GM18520 (cell line): ENCODE results near the gene FBP2.
"Not testable (repeated sequence)": the region's sequence is repeated elsewhere in the genome, so short reads cannot be mapped to it uniquely, and the experiment has no call there.

Experiments
- ATAC-seq: cut with Tn5 transposase; IDR thresholded peaks from one replicate; pipeline ENCODE4 v1.9.1; 2021; ENCODE audit not compliant: unreplicated experiment

FBP2 gene

DNA sequence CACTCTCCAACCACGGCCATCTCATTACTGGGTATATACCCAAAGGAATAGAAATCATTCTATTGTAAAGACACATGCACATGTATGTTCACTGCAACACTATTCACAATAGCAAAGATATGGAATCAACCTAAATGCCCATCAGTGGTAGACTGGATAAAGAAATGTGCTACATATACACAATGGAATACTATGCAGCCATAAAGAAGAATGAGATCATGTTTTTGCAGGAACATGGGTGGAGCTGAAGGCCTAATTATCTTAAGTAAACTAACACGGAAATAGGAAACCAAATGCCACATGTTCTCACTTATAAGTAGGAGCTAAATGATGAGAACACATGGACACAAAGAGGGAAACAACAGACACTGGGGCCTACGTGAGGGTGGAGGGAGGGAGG lies 29.3 kb downstream of the FBP2 start:
- ATAC-seq, result not testable (repeated sequence)

GRCh38 chr9:94563548-94563947 lies 30.1 kb downstream of the FBP2 start:
- ATAC-seq, result no peak

DNA sequence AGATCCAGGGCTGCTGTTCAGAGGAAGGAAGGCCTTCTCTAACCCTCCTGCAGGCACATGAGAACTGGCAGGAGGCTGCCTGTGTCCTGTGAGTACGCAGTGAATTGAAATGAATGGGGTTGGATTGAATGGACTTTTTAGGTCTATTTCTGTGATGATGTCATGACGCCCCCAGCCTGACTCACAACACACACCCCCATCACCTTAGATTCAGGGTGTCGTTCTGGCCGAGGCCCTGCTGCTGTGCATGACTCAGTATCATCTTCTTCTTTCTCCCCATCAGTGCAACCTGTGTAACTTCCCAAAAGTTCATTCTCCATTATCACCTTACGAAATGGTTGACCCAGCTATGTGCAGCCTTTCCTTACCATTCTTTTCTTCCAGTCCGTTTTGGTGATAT lies 33.4 kb downstream of the FBP2 start:
- ATAC-seq, result no peak

GRCh38 chr9:94557376-94557775 lies 36.2 kb downstream of the FBP2 start:
- ATAC-seq, result no peak

DNA sequence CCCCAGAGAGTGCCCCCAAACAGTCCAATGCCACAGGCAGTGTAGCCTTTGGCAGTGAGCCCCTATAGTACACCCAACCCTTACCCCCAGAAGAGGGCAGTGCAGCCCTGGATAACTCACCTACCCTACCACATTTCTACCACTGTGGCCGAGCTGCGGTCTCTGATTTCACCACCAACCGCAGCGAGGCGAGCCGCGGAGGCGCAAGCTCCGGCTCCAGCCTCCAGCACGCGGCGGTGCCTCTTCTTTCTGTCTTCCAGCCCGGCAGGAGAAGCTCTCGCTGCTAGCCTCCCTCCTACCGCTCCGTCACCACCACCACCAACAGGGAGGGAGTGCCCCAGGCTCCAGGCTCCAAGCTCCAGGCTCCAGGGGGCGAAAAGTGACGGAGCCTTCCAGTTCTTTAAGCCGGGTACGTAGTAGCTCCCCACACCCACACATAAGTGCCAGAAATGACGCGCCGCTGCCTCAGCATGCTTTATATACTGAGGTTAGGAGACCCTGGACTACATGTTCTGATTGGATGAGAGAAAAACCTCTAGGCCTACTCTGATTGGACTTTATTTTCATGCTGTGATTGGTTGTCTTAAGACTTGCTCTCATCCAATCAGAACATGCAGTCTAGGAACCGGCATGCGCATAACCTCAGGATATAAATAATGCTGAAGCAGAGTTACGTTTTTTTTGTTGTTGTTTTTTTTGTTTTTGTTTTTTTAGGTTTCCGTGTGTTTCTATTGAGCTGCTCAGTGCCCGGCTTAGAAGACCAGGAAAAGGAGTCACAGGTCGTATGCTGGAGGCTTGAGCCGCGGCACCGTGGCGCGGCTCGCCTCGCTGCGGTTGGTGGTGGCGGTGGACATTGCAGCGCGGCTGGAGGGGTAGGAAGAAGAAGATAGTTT lies 38.9 kb downstream of the FBP2 start, which contains the start of gene PCAT7:
Gene PCAT7, plus strand, starts transcription at position 645 of the 893 bp plus-strand sequence.
- no peak for ATAC-seq

- ATAC-seq, result no peak
Observed at GRCh38 chr9:94554078-94554438, 39.6 kb downstream of the FBP2 start.

GRCh38 chr9:94553029-94553938 lies 40.3 kb downstream of the FBP2 start:
- no peak for ATAC-seq

DNA sequence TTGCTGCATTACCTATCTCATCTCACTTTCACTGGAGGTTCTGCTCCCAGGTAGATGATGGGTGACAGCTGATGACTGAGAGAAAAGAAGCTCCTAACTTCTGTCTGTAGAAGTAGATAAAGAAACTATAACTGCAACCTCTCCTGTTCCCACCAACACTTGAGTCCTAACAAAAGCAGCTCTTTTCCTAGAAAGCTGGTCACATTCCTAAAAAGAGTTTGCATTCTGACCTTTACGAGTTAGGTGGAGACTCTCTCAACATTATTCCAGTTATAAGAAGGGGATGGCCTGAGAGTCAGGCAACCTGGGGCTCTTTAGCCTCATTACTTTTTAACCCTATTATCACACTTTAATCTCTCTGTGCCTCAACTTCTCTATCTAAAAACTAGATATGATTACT lies 47.7 kb downstream of the FBP2 start:
- no peak for ATAC-seq

DNA sequence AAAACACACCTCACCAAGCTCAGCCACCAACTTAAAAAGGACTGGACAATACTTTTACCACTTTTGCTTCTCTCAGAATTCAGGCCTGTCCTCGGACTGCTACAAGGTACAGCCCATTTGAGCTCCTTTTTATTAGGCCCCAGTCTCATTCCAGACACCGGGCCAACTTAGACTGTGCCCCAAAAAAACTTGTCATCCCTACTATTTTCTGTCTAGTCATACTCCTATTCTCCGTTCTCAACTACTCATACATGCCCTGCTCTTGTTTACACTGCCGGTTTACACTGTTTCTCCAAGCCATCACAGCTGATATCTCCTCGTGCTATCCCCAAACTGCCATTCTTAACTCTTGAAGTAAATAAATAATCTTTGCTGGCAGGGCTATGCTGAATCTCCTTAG lies 49.3 kb downstream of the FBP2 start:
- not testable (repeated sequence) for ATAC-seq

GRCh38 chr9:94538908-94539307 lies 54.7 kb downstream of the FBP2 start:
- ATAC-seq, result no peak

- no peak for ATAC-seq
Observed at GRCh38 chr9:94534901-94535300, 58.7 kb downstream of the FBP2 start.

DNA sequence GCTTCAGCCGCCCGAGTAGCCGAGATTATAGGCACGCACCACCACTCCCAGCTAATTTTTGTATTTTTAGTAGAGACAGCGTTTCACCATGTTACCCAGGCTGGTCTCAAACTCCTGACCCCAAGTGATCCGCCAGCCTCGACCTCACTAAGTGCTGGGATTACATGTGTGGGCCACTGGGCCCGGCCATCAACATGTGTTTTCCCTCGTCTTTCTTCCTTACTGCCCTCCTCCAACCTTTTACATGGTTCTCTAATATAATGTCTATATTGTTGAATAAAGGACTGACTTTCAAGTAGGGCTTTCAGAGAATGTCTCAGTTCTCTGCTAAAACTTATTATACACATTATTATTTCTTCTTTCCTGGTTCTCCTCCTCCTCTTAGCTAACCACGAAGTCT lies 60.0 kb downstream of the FBP2 start:
- ATAC-seq, result no peak

- ATAC-seq, result no peak
Observed at GRCh38 chr9:94533155-94533554, 60.5 kb downstream of the FBP2 start.

GRCh38 chr9:94528886-94529285 lies 64.7 kb downstream of the FBP2 start:
- no peak for ATAC-seq

DNA sequence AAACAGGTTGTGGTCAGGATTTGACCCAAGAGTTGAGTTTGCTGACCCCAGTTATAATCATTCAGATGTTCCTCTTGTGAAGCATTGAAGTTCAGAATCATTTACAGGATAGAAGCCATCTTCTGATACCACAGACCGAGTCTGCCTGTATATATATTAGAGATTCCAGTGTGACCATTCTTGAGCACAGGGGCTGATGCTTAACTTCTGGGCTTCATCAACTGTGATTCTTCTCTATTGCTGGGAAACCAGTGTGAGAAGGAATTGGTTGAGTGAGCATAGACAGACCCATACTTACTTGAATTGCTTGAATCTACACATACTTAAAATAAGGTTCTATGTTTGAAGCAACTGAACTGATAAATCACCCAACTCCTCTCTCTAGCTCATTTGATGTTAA lies 66.7 kb downstream of the FBP2 start:
- no peak for ATAC-seq

GRCh38 chr9:94526271-94526670 lies 67.4 kb downstream of the FBP2 start:
- no peak for ATAC-seq

- ATAC-seq, result no peak
Observed at GRCh38 chr9:94525396-94526035, 68.1 kb downstream of the FBP2 start.

- ATAC-seq, result no peak
Observed at GRCh38 chr9:94517254-94517653, 76.4 kb downstream of the FBP2 start.

DNA sequence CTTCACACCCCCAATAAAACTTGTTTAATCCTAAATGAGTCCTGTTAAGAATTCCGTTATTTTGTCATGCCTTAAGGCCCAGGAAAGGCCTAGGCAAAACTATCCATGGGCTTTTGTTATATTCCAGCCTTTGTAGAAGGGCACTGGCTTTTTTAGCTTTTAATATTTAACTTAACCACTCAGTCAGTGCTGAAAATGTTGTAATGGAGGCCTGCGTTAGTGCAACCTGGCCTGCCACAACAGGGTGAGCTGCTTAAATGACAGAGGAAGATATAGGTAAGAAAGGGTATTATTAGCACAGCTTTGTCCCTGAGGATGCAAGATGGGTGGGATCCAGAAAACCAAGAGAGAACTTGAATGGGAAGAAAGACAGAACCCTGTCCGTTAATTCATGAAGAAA lies 78.9 kb downstream of the FBP2 start:
- ATAC-seq, result no peak

GRCh38 chr9:94511955-94512265 lies 81.7 kb downstream of the FBP2 start:
- no peak for ATAC-seq

DNA sequence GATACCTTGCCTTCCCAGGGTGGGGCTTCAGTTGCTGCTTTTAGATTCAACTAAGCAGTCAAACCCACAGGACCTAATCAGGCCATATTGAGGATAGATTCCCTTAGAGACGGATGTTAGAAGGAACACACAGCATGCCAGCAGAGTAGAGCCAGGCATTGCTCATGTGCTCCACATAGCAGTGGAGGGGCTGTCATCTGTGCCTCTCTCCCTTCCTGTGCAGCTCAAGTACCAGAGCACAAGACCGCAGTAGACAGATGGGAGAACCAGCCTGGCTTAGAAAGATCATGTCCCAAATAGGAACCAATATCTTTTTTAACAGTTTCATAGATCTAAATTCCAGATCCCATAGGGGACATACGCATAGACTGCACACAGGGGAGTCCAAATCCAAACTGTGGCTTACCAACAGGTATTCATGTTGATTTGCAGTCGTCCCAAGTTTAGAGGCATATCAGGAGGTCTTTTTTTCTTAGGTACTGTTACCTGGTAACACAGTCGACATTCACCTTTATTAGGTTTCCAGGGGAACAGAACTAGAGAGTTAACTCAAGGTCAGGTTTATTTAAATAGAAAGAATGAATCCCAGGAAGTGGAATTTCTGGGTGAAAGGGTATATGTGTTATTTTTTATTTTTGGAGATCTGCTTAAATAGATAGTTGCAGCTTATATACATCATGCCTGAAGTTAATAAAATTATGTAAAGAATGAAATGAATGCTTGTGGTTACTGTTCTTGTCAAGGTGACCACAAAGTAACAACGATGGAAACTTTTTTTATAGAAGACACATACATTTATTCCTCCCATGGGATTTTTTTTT lies 82.3 kb downstream of the FBP2 start:
- ATAC-seq, result no peak
